Vagina (tissue), 2 donors: ENCODE results near the gene LHX5.

Experiments
- CTCF ChIP-seq, 3 experiments: fragments of 450-650 bp in 2 of 3; fragments of 200-600 bp in 1 of 3; sonication (generic) in 1 of 3; IDR thresholded peaks; one replicate each; pipeline ENCODE4 v1.5.1; 2017 to 2019; ENCODE audit warnings: antibody characterized with exemption in 3 of 3, mild to moderate bottlenecking in 2 of 3, moderate library complexity in 2 of 3
- POLR2A ChIP-seq, 2 donors: fragments of 450-650 bp; IDR thresholded peaks; one replicate each; pipeline ENCODE4 v1.6.1; 2017; ENCODE audit warnings: antibody characterized with exemption in 2 of 2, mild to moderate bottlenecking in 2 of 2, moderate library complexity in 2 of 2
- POLR2AphosphoS5 ChIP-seq, 2 donors: sonication (generic); formaldehyde crosslinking; IDR thresholded peaks; one replicate each; pipeline ENCODE4 v1.9.0; 2017; ENCODE audit warnings: antibody characterized with exemption in 2 of 2, mild to moderate bottlenecking in 2 of 2, low read depth in 1 of 2; ENCODE audit not compliant: insufficient read depth in 1 of 2

- TF ChIP-seq CTCF (IDR thresholded peaks at IDR 0.05) = no peak
- no peak for TF ChIP-seq POLR2AphosphoS5 (IDR thresholded peaks at IDR 0.05; ENCODE audit: insufficient read depth in 1 of 2, low read depth in 1 of 2)
- no peak for TF ChIP-seq POLR2A (IDR thresholded peaks at IDR 0.05)
Observed at GRCh38 chr12:113439301-113439597, 32.4 kb downstream of the LHX5 start.
